Spleen (tissue), 11 donors: Measurements from ENCODE around the gene MED28. TPM values are rescaled to one million over a fixed set of nuclear protein-coding genes. Genes with fewer than 3 reads are reported as not detected.

Experiments used
- DNase-seq: peaks from one replicate; pipeline ENCODE4 v3.0.0-alpha.2; 2020
- H3K27ac ChIP-seq, 8 donors: fragments of 200-600 bp; sonication (generic) in 7 of 8; 1 replicate in 4 of 8; 2 replicates in 4 of 8; pipeline versions ENCODE4 v1.5.0 to v1.8.0; 2016 to 2021; ENCODE audit warnings: inconsistent platforms in 4 of 8, mild to moderate bottlenecking in 4 of 8, moderate library complexity in 1 of 8
- H3K27me3 ChIP-seq, 7 donors: fragments of 200-600 bp; sonication (generic) in 6 of 7; replicated peaks in 1 of 7; 1 replicate in 4 of 7; 2 replicates in 3 of 7; pipeline versions ENCODE4 v1.5.0 to v1.8.0; 2016 to 2021; ENCODE audit warnings: inconsistent platforms in 3 of 7, mild to moderate bottlenecking in 1 of 7
- H3K36me3 ChIP-seq, 6 donors: fragments of 200-600 bp; sonication (generic) in 5 of 6; 1 replicate in 4 of 6; 2 replicates in 2 of 6; pipeline versions ENCODE4 v1.5.0 to v1.8.0; 2016 to 2021; ENCODE audit warnings: inconsistent platforms in 2 of 6
- H3K4me1 ChIP-seq, 6 donors: fragments of 200-600 bp; sonication (generic) in 5 of 6; 1 replicate in 3 of 6; 2 replicates in 3 of 6; pipeline versions ENCODE4 v1.5.0 to v1.8.0; 2016 to 2021; ENCODE audit warnings: inconsistent platforms in 3 of 6
- H3K4me3 ChIP-seq, 8 donors: fragments of 200-600 bp; sonication (generic) in 7 of 8; 1 replicate in 4 of 8; 2 replicates in 4 of 8; pipeline versions ENCODE4 v1.5.0 to v1.8.0; 2016 to 2021; ENCODE audit warnings: inconsistent platforms in 4 of 8, mild to moderate bottlenecking in 4 of 8, moderate library complexity in 2 of 8
- H3K9me3 ChIP-seq, 8 donors: fragments of 200-600 bp; sonication (generic) in 7 of 8; 1 replicate in 4 of 8; 2 replicates in 4 of 8; pipeline versions ENCODE4 v1.5.0 to v1.8.0; 2016 to 2021; ENCODE audit warnings: inconsistent platforms in 4 of 8
- CTCF ChIP-seq, 11 experiments: fragments of 200-600 bp in 7 of 11; fragments of 450-650 bp in 4 of 11; sonication (generic) in 4 of 11; IDR thresholded peaks in 8 of 11; conservative IDR thresholded peaks in 3 of 11; 1 replicate in 7 of 11; 2 replicates in 4 of 11; pipeline versions ENCODE4 v1.4.0 to v1.8.0; 2016 to 2021; ENCODE audit warnings: antibody characterized with exemption in 11 of 11, inconsistent platforms in 4 of 11, mild to moderate bottlenecking in 1 of 11
- POLR2A ChIP-seq, 3 donors: fragments of 450-650 bp; IDR thresholded peaks; one replicate each; pipeline ENCODE4 v1.5.1; 2017; ENCODE audit warnings: antibody characterized with exemption in 3 of 3, mild to moderate bottlenecking in 1 of 3
- POLR2AphosphoS5 ChIP-seq, 3 donors: sonication (generic); formaldehyde crosslinking; IDR thresholded peaks; one replicate each; pipeline ENCODE4 v1.5.1; 2017; ENCODE audit warnings: antibody characterized with exemption in 3 of 3
- WGBS, 5 donors: extraction: QIAGEN DNeasy Blood & Tissue Kit in 3 of 5; methylation state at CpG; one replicate each; pipeline versions ENCODE4 v1.1.5 to v1.1.7; 2013 to 2018; 5-methylcytosine and 5-hydroxymethylcytosine counted together
- intact Hi-C: fragments of 100-400 bp; cut with DNase I; formaldehyde crosslinking; loops from one replicate; pipeline ENCODE4 v1.15.0; 2023; ENCODE audit warnings: low total_unique reads
- polyA plus RNA-seq, 3 donors: library from polyadenylated mRNA; stranded (reverse); fragments of 200-250 nt; gene quantifications; one replicate each; pipeline ENCODE4 v1.2.1, GENCODE V29; 2013
- total RNA-seq, 7 donors: library from RNA; depleted of rRNA in 3 of 7; stranded (reverse); fragments of >200 nt in 3 of 7; fragmentation: NEBNext Ultra II Directional in 4 of 7; extraction: Animal tissue kit (Norgen Biotek cat#: 25700) in 4 of 7; gene quantifications; one replicate each; pipeline versions ENCODE4 v1.1.0 to v1.2.1, GENCODE V29; 2016 to 2021
- donor health status: healthy with polysubstance abuse.
- donor health status: DM: no; HTN: no; CAD: no; lungs with moderate emphysema.
- donor health status: DM: no; HTN: no; CAD: no.
- donor health status: Bipolar disorder and iron deficiency.
- donor health status: healthy.
- donor health status: DM: no; HTN: no; CAD: no.
- donor health status: DM: yes; HTN: yes; CAD: no.

MED28 gene
- total and polyA plus RNA-seq, 10 donors = 8.9 to 62.5 (median 24.5) TPM

GRCh38 chr4:17580969-17581368 is 33.5 kb upstream of the MED28 start:
- no peaks in the 10 kb centered on the region for H3K9me3 ChIP-seq
- intact Hi-C loops = no loop called here
- no peaks in the 10 kb centered on the region for H3K27me3 ChIP-seq
- 79 to 92% (median 83%) methylated on average over 7 of the region's 7 CpGs for WGBS, 5 donors
- TF ChIP-seq POLR2A (IDR thresholded peaks at IDR 0.05) (no peak), CTCF (IDR thresholded peaks at IDR 0.05 in 8 of 11, conservative IDR thresholded peaks at IDR 0.05 in 3 of 11) (no peak), POLR2AphosphoS5 (IDR thresholded peaks at IDR 0.05) (no peak)
- peaks cover 0 to 71% (median 56%) of the 10 kb centered on the region in 6 donors for H3K36me3 ChIP-seq
- peaks cover 16 to 68% (median 40%) of the 10 kb centered on the region in 6 donors for H3K4me1 ChIP-seq
- peak overlapping the region in 5 of 8 donors; percentile 60 to 98 (median 95) for H3K27ac ChIP-seq
- peak overlapping the region in 1 of 8 donors; percentile 20 for H3K4me3 ChIP-seq
- no peak for DNase-seq

- H3K27ac ChIP-seq = no peak overlapping the region
- H3K27me3 ChIP-seq = no peaks in the 10 kb centered on the region
- H3K4me1 ChIP-seq = peaks cover 16 to 54% (median 26%) of the 10 kb centered on the region in 6 donors
- H3K9me3 ChIP-seq = no peaks in the 10 kb centered on the region
- WGBS, 5 donors = 90 to 93% (median 91%) methylated on average over 9 of the region's 9 CpGs
- no peak overlapping the region for H3K4me3 ChIP-seq
- H3K36me3 ChIP-seq = peaks cover 0 to 94% (median 75%) of the 10 kb centered on the region in 6 donors
- TF ChIP-seq POLR2AphosphoS5 (IDR thresholded peaks at IDR 0.05) = no peak
- TF ChIP-seq CTCF (IDR thresholded peaks at IDR 0.05 in 8 of 11, conservative IDR thresholded peaks at IDR 0.05 in 3 of 11) = no peak
- no peak for TF ChIP-seq POLR2A (IDR thresholded peaks at IDR 0.05)
- no peak for DNase-seq
- intact Hi-C loops = no loop called here
Measured at GRCh38 chr4:17583276-17583675, 31.2 kb upstream of the MED28 start.

- 89 to 98% (median 93%) methylated on average over 4 of the region's 4 CpGs for WGBS, 5 donors
- TF ChIP-seq POLR2A (IDR thresholded peaks at IDR 0.05) = no peak
- H3K27me3 ChIP-seq = no peaks in the 10 kb centered on the region
- H3K27ac ChIP-seq = peak overlapping the region in 1 of 8 donors; percentile 11
- H3K4me3 ChIP-seq = no peak overlapping the region
- intact Hi-C loops = no loop called here
- no peaks in the 10 kb centered on the region for H3K9me3 ChIP-seq
- peaks cover 13 to 48% (median 20%) of the 10 kb centered on the region in 6 donors for H3K4me1 ChIP-seq
- no peak for DNase-seq
- H3K36me3 ChIP-seq = peaks cover 0 to 100% (median 79%) of the 10 kb centered on the region in 6 donors
Measured at GRCh38 chr4:17583941-17584340, 30.5 kb upstream of the MED28 start.

GRCh38 chr4:17584521-17585213 is 29.8 kb upstream of the MED28 start:
- Histone ChIP-seq H3K27ac (no peak overlapping the region), H3K36me3 (peaks cover 4 to 100% (median 86%) of the 10 kb centered on the region in 6 donors), H3K4me3 (no peak overlapping the region), H3K4me1 (peaks cover 6 to 40% (median 13%) of the 10 kb centered on the region in 6 donors), H3K9me3 (no peaks in the 10 kb centered on the region), H3K27me3 (no peaks in the 10 kb centered on the region)
- DNase-seq = no peak
- 89 to 96% (median 95%) methylated on average over 10 of the region's 10 CpGs for WGBS, 5 donors
- intact Hi-C loops = no loop called here
- TF ChIP-seq CTCF (IDR thresholded peaks at IDR 0.05 in 8 of 11, conservative IDR thresholded peaks at IDR 0.05 in 3 of 11) = no peak
- no peak for TF ChIP-seq POLR2AphosphoS5 (IDR thresholded peaks at IDR 0.05)
- TF ChIP-seq POLR2A (IDR thresholded peaks at IDR 0.05) = no peak
